OCI-LY7 (cell line): ENCODE measurements around the gene SYK. TPM values are rescaled to one million over a fixed set of nuclear protein-coding genes. Genes with fewer than 3 reads are reported as not detected.

Experiments used
- BruUV-seq: library from RNA; stranded (reverse); fragments of 400-500 nt; replicated peaks from 2 replicates; lab custom pipeline; 2021; lab: Mats Ljungman, UMichigan
- CTCF ChIA-PET: fragments of 300-600 bp; sonication (Branson Sonifier 250); formaldehyde crosslinking; loops from one replicate; lab custom pipeline; 2022; ENCODE audit warnings: antibody characterized with exemption; ENCODE audit not compliant: unreplicated experiment; lab: Charles Lee
- POLR2A ChIA-PET: fragments of 300-600 bp; sonication (Branson Sonifier 250); formaldehyde crosslinking; loops from one replicate; lab custom pipeline; 2022; ENCODE audit warnings: antibody characterized with exemption; lab: Charles Lee
- DNase-seq: peaks from one replicate; pipeline ENCODE4 v3.0.0-alpha.2; 2015; ENCODE audit warnings: low spot score
- H2AFZ ChIP-seq: fragments of 200-600 bp; sonication (generic), shearing (Covaris generic); 2 replicates; pipeline ENCODE4 v1.6.1; 2014; ENCODE audit warnings: mild to moderate bottlenecking, antibody characterized with exemption, low read length, moderate library complexity
- H3K27ac ChIP-seq: fragments of 200-600 bp; sonication (generic); 2 replicates; pipeline ENCODE4 v1.5.1; 2014; ENCODE audit warnings: mixed run types, low read depth, mild to moderate bottlenecking, moderate library complexity, low read length, inconsistent platforms; ENCODE audit not compliant: poor library complexity, severe bottlenecking
- H3K36me3 ChIP-seq: fragments of 200-600 bp; sonication (generic); 2 replicates; pipeline ENCODE4 v1.6.1; 2014; ENCODE audit warnings: mild to moderate bottlenecking, antibody characterized with exemption, low read length, moderate library complexity, mixed read lengths; ENCODE audit not compliant: insufficient read depth
- H3K4me1 ChIP-seq: fragments of 200-600 bp; sonication (generic); 2 replicates; pipeline ENCODE4 v1.5.1; 2014; ENCODE audit warnings: mild to moderate bottlenecking, low read length; ENCODE audit not compliant: insufficient read depth, poor library complexity, severe bottlenecking
- H3K4me2 ChIP-seq: fragments of 200-600 bp; sonication (generic); 2 replicates; pipeline ENCODE4 v1.6.1; 2014; ENCODE audit warnings: mild to moderate bottlenecking, low read length
- H3K4me3 ChIP-seq: fragments of 200-600 bp; sonication (generic); 2 replicates; pipeline ENCODE4 v1.5.1; 2014; ENCODE audit warnings: mild to moderate bottlenecking, low read depth, low read length; ENCODE audit not compliant: poor library complexity, severe bottlenecking
- H3K79me2 ChIP-seq: fragments of 200-600 bp; sonication (generic); 2 replicates; pipeline ENCODE4 v1.6.1; 2016; ENCODE audit warnings: low read depth, mild to moderate bottlenecking, low read length, moderate library complexity, mixed read lengths; ENCODE audit not compliant: insufficient read depth
- H3K9me2 ChIP-seq: fragments of 200-600 bp; sonication (generic); 2 replicates; pipeline ENCODE4 v1.6.1; 2016; ENCODE audit warnings: mild to moderate bottlenecking, low read length, mixed read lengths; ENCODE audit not compliant: insufficient read depth
- H3K9me3 ChIP-seq: fragments of 200-600 bp; sonication (generic); 2 replicates; pipeline ENCODE4 v1.6.1; 2014; ENCODE audit warnings: mild to moderate bottlenecking, mixed run types, low read length, mixed read lengths
- H4K20me1 ChIP-seq: fragments of 200-600 bp; sonication (generic); 2 replicates; pipeline ENCODE4 v1.6.1; 2014; ENCODE audit warnings: mild to moderate bottlenecking, antibody characterized with exemption, low read length, moderate library complexity, mixed read lengths; ENCODE audit not compliant: insufficient read depth
- CTCF ChIP-seq: fragments of 200-600 bp; sonication (generic); conservative IDR thresholded peaks from 2 replicates; pipeline ENCODE4 v1.5.1; 2014; ENCODE audit warnings: mild to moderate bottlenecking, antibody characterized with exemption, low read length, moderate library complexity, mixed read lengths
- EZH2phosphoT487 ChIP-seq: fragments of 200-600 bp; sonication (generic); IDR thresholded peaks from 2 replicates; pipeline ENCODE4 v1.6.1; 2018; ENCODE audit warnings: low read depth, borderline replicate concordance, mild to moderate bottlenecking, mixed run types, antibody characterized with exemption, low read length, moderate library complexity, mixed read lengths
- intact Hi-C: fragments of 100-400 bp; cut with micrococcal nuclease; formaldehyde crosslinking; loops from one replicate; pipeline ENCODE4 v1.10.0; 2022; ENCODE audit not compliant: unreplicated experiment
- total RNA-seq, 2 experiments: library from RNA; depleted of rRNA in 1 of 2; stranded (reverse); fragments of >200 nt in 1 of 2; shearing (Covaris generic) in 1 of 2; gene quantifications; 2 replicates each; pipeline ENCODE4 v1.2.3, GENCODE V29; 2014 to 2022

Gene SYK
- total RNA-seq, 2 experiments from 2014 or later: 112 to 175 TPM

- H4K20me1 ChIP-seq: no peaks in the 10 kb centered on the region
- peak overlapping the region; percentile 91 for H3K4me3 ChIP-seq
- peak overlapping the region; percentile 72; the same call in 1 of the 2 replicates for H2AFZ ChIP-seq
- no peaks in the 10 kb centered on the region for H3K9me2 ChIP-seq
- DNase-seq: no peak
- H3K27ac ChIP-seq: peak overlapping the region; percentile 95
- ChIA-PET CTCF (interaction anchor here (0.6 to 1.1 kb wide), 2 partner anchors 10 to 27 kb away, joined by 3 read pairs; no protein-coding TSS in a partner anchor), POLR2A (interaction anchor here (0.6 to 2.5 kb wide), 10 partner anchors 9 to 1057 kb away, joined by 3 to 13 read pairs (median 4); no protein-coding TSS in a partner anchor)
- H3K4me2 ChIP-seq: peak overlapping the region; percentile 91
- peaks cover 50% of the 10 kb centered on the region for H3K4me1 ChIP-seq
- peaks cover 7% of the 10 kb centered on the region; the same call in 1 of the 2 replicates for H3K36me3 ChIP-seq
- BruUV-seq: no TSS peak
- intact Hi-C loops: loop anchor here (1.0 to 10.0 kb wide), 4 partner anchors 28 to 1487 kb away; partner anchors contain the start of genes CKS2 and SECISBP2
- TF ChIP-seq CTCF (no peak), EZH2phosphoT487 (no peak)
- H3K9me3 ChIP-seq: no peaks in the 10 kb centered on the region
- H3K79me2 ChIP-seq: peaks cover 57% of the 10 kb centered on the region
These were observed 329 bp downstream of the SYK start for GRCh38 chr9:90801973-90802322.

GRCh38 chr9:90802386-90802985 is 867 bp downstream of the SYK start:
- CTCF ChIA-PET: interaction anchor here (1.1 kb wide), 1 partner anchor 9 kb away, joined by 3 read pairs; no protein-coding TSS in a partner anchor
- no peaks in the 10 kb centered on the region for H4K20me1 ChIP-seq
- POLR2A ChIA-PET: interaction anchor here (0.6 to 2.5 kb wide), 11 partner anchors 8 to 1057 kb away, joined by 3 to 30 read pairs (median 5); no protein-coding TSS in a partner anchor
- no peaks in the 10 kb centered on the region for H3K9me2 ChIP-seq
- peaks cover 63% of the 10 kb centered on the region for H3K79me2 ChIP-seq
- H3K36me3 ChIP-seq: peaks cover 12% of the 10 kb centered on the region; the same call in 1 of the 2 replicates
- DNase-seq: peak; percentile 42
- intact Hi-C loops: loop anchor here (10.0 kb wide), 2 partner anchors 1058 to 1488 kb away; partner anchors contain the start of genes CKS2 and SECISBP2
- H3K4me1 ChIP-seq: peaks cover 54% of the 10 kb centered on the region
- TF ChIP-seq EZH2phosphoT487 (no peak), CTCF (no peak)
- peak overlapping the region; percentile 95 for H3K27ac ChIP-seq
- H3K9me3 ChIP-seq: no peaks in the 10 kb centered on the region
- BruUV-seq: no TSS peak
- peak overlapping the region; percentile 91 for H3K4me2 ChIP-seq
- H3K4me3 ChIP-seq: peak overlapping the region; percentile 91
- peak overlapping the region; percentile 72; the same call in 1 of the 2 replicates for H2AFZ ChIP-seq
